H1 (cell line): ENCODE data around the gene KRT3. TPM values are rescaled to one million over a fixed set of nuclear protein-coding genes. Genes with fewer than 3 reads are reported as not detected.

ENCODE experiments used
- CTCF ChIA-PET: fragments of 300-600 bp; sonication (Branson Sonifier 250); formaldehyde crosslinking; loops from one replicate; lab custom pipeline; 2021; ENCODE audit not compliant: partially characterized antibody; lab: Charles Lee
- POLR2A ChIA-PET: fragments of 300-600 bp; sonication (Branson Sonifier 250); formaldehyde crosslinking; loops from one replicate; lab custom pipeline; 2021; ENCODE audit warnings: inconsistent platforms; ENCODE audit not compliant: partially characterized antibody; lab: Charles Lee
- DNase-seq, 2 experiments: peaks; one replicate each; pipeline versions ENCODE4 v3.0.0 to v3.0.0-alpha.2; 2010 to 2022; ENCODE audit warnings: low spot score in 2 of 2, low read depth in 1 of 2, mixed read lengths in 1 of 2
- FAIRE-seq: peaks from 2 replicates; lab custom pipeline; 2011; peaks lifted over from hg19 to GRCh38; lab: Jason Lieb, UNC
- H2AFZ ChIP-seq: 2 replicates; pipeline ENCODE4 v1.8.1; 2012; ENCODE audit warnings: low read length, inconsistent platforms
- H2AK5ac ChIP-seq: 2 replicates; pipeline ENCODE4 v1.6.1; 2013; ENCODE audit warnings: low read depth, low read length
- H2BK120ac ChIP-seq: replicated peaks from 2 replicates; pipeline ENCODE3; 2013; ENCODE audit warnings: low read depth, low read length, inconsistent platforms
- H2BK12ac ChIP-seq: 2 replicates; pipeline ENCODE4 v1.6.1; 2013; ENCODE audit warnings: low read depth, low read length
- H2BK15ac ChIP-seq: 2 replicates; pipeline ENCODE4 v1.6.1; 2013; ENCODE audit warnings: low read length
- H2BK20ac ChIP-seq: 2 replicates; pipeline ENCODE4 v1.6.1; 2013; ENCODE audit warnings: low read length
- H2BK5ac ChIP-seq: 2 replicates; pipeline ENCODE4 v1.6.1; 2013; ENCODE audit warnings: low read depth, low read length
- H3K14ac ChIP-seq: 2 replicates; pipeline ENCODE4 v1.6.1; 2013; ENCODE audit warnings: inconsistent platforms; ENCODE audit not compliant: insufficient read length
- H3K18ac ChIP-seq: 2 replicates; pipeline ENCODE4 v1.6.1; 2013; ENCODE audit warnings: low read length; ENCODE audit errors: extremely low read depth
- H3K23ac ChIP-seq: 2 replicates; pipeline ENCODE4 v1.6.1; 2013; ENCODE audit warnings: inconsistent platforms; ENCODE audit not compliant: insufficient read length
- H3K23me2 ChIP-seq: 2 replicates; pipeline ENCODE4 v1.6.1; 2013; ENCODE audit warnings: low read depth, low read length
- H3K27ac ChIP-seq: 2 replicates; pipeline ENCODE4 v1.6.1; 2011; ENCODE audit warnings: low read depth, low read length, inconsistent platforms
- H3K27me3 ChIP-seq, 4 experiments: replicated peaks in 1 of 4; 1 replicate in 1 of 4; 2 replicates in 3 of 4; pipeline versions ENCODE4 v1.6.1 to v1.8.1; 2011 to 2013; ENCODE audit warnings: low read length in 3 of 4, mild to moderate bottlenecking in 3 of 4, inconsistent platforms in 2 of 4, mixed read lengths in 2 of 4, moderate library complexity in 1 of 4; ENCODE audit not compliant: control insufficient read depth in 3 of 4, insufficient read depth in 3 of 4; ENCODE audit errors: extremely low read depth in 1 of 4
- H3K36me3 ChIP-seq, 4 experiments: 2 replicates each; pipeline versions ENCODE4 v1.6.1 to v1.8.1; 2011 to 2013; ENCODE audit warnings: mild to moderate bottlenecking in 4 of 4, low read length in 3 of 4, moderate library complexity in 2 of 4, control low read depth in 1 of 4, inconsistent platforms in 1 of 4; ENCODE audit not compliant: insufficient read depth in 4 of 4, control insufficient read depth in 2 of 4
- H3K4ac ChIP-seq: replicated peaks from 2 replicates; pipeline ENCODE3; 2013; ENCODE audit warnings: low read length, low read depth, mixed read lengths, inconsistent platforms; ENCODE audit not compliant: insufficient read length
- H3K4me1 ChIP-seq, 4 experiments: replicated peaks in 1 of 4; 1 replicate in 1 of 4; 2 replicates in 3 of 4; pipeline versions ENCODE4 v1.6.1 to v1.8.1; 2011 to 2013; ENCODE audit warnings: low read length in 3 of 4, inconsistent platforms in 2 of 4, mixed read lengths in 1 of 4; ENCODE audit not compliant: insufficient read depth in 4 of 4, control insufficient read depth in 3 of 4
- H3K4me2 ChIP-seq, 2 experiments: 2 replicates each; pipeline versions ENCODE4 v1.6.1 to v1.8.1; 2011 to 2013; ENCODE audit warnings: low read depth in 2 of 2, low read length in 2 of 2, control low read depth in 1 of 2, inconsistent platforms in 1 of 2, mild to moderate bottlenecking in 1 of 2; ENCODE audit not compliant: insufficient read depth in 1 of 2
- H3K4me3 ChIP-seq, 4 experiments: fragments of 200-600, 300-600 bp in 1 of 4; sonication (generic), shearing (Covaris generic), sonication (Bioruptor Twin) in 1 of 4; 2 replicates each; pipeline versions ENCODE4 v1.5.1 to v1.8.1; 2011 to 2016; ENCODE audit warnings: low read length in 4 of 4, low read depth in 3 of 4, control low read depth in 2 of 4, inconsistent platforms in 2 of 4, mild to moderate bottlenecking in 2 of 4, mixed read lengths in 1 of 4, moderate library complexity in 1 of 4; ENCODE audit not compliant: insufficient read depth in 2 of 4; ENCODE audit errors: extremely low read depth in 1 of 4
- H3K56ac ChIP-seq: replicated peaks from 2 replicates; pipeline ENCODE3; 2013; ENCODE audit warnings: low read depth, mild to moderate bottlenecking, mixed read lengths, low read length, inconsistent platforms; ENCODE audit not compliant: insufficient read length
- H3K79me1 ChIP-seq: 2 replicates; pipeline ENCODE4 v1.6.1; 2013; ENCODE audit warnings: low read depth, low read length, control low read depth
- H3K79me2 ChIP-seq, 2 experiments: 2 replicates each; pipeline versions ENCODE4 v1.6.1 to v1.8.1; 2012 to 2013; ENCODE audit warnings: low read length in 2 of 2, mild to moderate bottlenecking in 2 of 2, inconsistent platforms in 1 of 2; ENCODE audit not compliant: insufficient read depth in 2 of 2, control insufficient read depth in 1 of 2
- H3K9ac ChIP-seq, 4 experiments: replicated peaks in 1 of 4; 1 replicate in 1 of 4; 2 replicates in 3 of 4; pipeline versions ENCODE4 v1.6.1 to v1.8.1; 2011 to 2013; ENCODE audit warnings: low read depth in 3 of 4, low read length in 3 of 4, control low read depth in 2 of 4, mild to moderate bottlenecking in 2 of 4, moderate library complexity in 2 of 4, inconsistent platforms in 1 of 4; ENCODE audit errors: extremely low read depth in 1 of 4
- H3K9me3 ChIP-seq, 2 experiments: 2 replicates each; pipeline versions ENCODE4 v1.6.1 to v1.8.1; 2012 to 2013; ENCODE audit warnings: mild to moderate bottlenecking in 2 of 2, moderate library complexity in 2 of 2, control low read depth in 1 of 2, inconsistent platforms in 1 of 2, low read depth in 1 of 2, low read length in 1 of 2, mixed read lengths in 1 of 2; ENCODE audit not compliant: insufficient read depth in 2 of 2
- H4K20me1 ChIP-seq, 2 experiments: replicated peaks in 1 of 2; 2 replicates each; pipeline versions ENCODE3 to v1.8.1; 2011 to 2013; ENCODE audit warnings: inconsistent platforms in 2 of 2, low read length in 2 of 2, mild to moderate bottlenecking in 1 of 2; ENCODE audit not compliant: insufficient read depth in 2 of 2, control insufficient read depth in 1 of 2
- H4K5ac ChIP-seq: 2 replicates; pipeline ENCODE4 v1.6.1; 2013; ENCODE audit warnings: low read length, low read depth, mixed read lengths, inconsistent platforms; ENCODE audit not compliant: insufficient read length
- H4K8ac ChIP-seq: 2 replicates; pipeline ENCODE4 v1.8.0; 2013; ENCODE audit warnings: mild to moderate bottlenecking, moderate library complexity, low read length, inconsistent platforms; ENCODE audit not compliant: insufficient read depth; ENCODE audit errors: extremely low read depth
- H4K91ac ChIP-seq: replicated peaks from 2 replicates; pipeline ENCODE3; 2013; ENCODE audit warnings: low read length, mixed read lengths, inconsistent platforms; ENCODE audit not compliant: insufficient read length
- SAP30 ChIP-seq: fragments of 300-600 bp; sonication (generic); IDR thresholded peaks from 2 replicates; pipeline ENCODE4 v1.7.1; 2012; ENCODE audit warnings: low read length, moderate library complexity, mild to moderate bottlenecking, inconsistent platforms; ENCODE audit not compliant: insufficient read depth, insufficient replicate concordance
- SIN3A ChIP-seq, 2 experiments: IDR thresholded peaks in 1 of 2; conservative IDR thresholded peaks in 1 of 2; 2 replicates each; pipeline ENCODE4 v1.6.1; 2011 to 2012; ENCODE audit warnings: low read length in 2 of 2, improper control_type of control experiment in 1 of 2, low read depth in 1 of 2, mild to moderate bottlenecking in 1 of 2
- WGBS, 2 experiments: shearing (Covaris generic) in 1 of 2; methylation state at CpG; one replicate each; pipeline versions ENCODE4 v1.1.6 to v1.1.7; 2013 to 2015; ENCODE audit warnings: low lambda C conversion rate in 2 of 2, mixed read lengths in 2 of 2, inconsistent platforms in 1 of 2, low coverage in 1 of 2, missing lambda C conversion rate in 1 of 2; ENCODE audit not compliant: insufficient replicate concordance in 2 of 2, insufficient coverage in 1 of 2, insufficient read length in 1 of 2; ENCODE audit errors: extremely low coverage in 1 of 2, missing lambda C conversion rate in 1 of 2; 5-methylcytosine and 5-hydroxymethylcytosine counted together
- polyA plus RNA-seq, 7 experiments: library from polyadenylated mRNA; depleted of rRNA in 3 of 7; stranded (reverse) in 5 of 7; unstranded in 2 of 7; fragments of >200 nt in 5 of 7; fragments of 200-250 nt in 2 of 7; gene quantifications; 1 replicate in 5 of 7; 2 replicates in 1 of 7; 4 replicates in 1 of 7; pipeline versions ENCODE4 v1.2.1 to v1.2.3, GENCODE V29; 2011 to 2013; ENCODE audit warnings: missing spikeins in 2 of 7, mixed read lengths in 2 of 7
- total RNA-seq: library from RNA; stranded (reverse); fragmentation: NEBNext Ultra II Directional; extraction: Animal tissue kit (Norgen Biotek cat#: 25700); gene quantifications from 2 replicates; pipeline ENCODE4 v1.2.1, GENCODE V29; 2021

The KRT3 gene
- total and polyA plus RNA-seq, 2 of the 8 experiments (the other 6 are each of a cell fraction or from before 2014, with no cell fraction given): not detected

DNA sequence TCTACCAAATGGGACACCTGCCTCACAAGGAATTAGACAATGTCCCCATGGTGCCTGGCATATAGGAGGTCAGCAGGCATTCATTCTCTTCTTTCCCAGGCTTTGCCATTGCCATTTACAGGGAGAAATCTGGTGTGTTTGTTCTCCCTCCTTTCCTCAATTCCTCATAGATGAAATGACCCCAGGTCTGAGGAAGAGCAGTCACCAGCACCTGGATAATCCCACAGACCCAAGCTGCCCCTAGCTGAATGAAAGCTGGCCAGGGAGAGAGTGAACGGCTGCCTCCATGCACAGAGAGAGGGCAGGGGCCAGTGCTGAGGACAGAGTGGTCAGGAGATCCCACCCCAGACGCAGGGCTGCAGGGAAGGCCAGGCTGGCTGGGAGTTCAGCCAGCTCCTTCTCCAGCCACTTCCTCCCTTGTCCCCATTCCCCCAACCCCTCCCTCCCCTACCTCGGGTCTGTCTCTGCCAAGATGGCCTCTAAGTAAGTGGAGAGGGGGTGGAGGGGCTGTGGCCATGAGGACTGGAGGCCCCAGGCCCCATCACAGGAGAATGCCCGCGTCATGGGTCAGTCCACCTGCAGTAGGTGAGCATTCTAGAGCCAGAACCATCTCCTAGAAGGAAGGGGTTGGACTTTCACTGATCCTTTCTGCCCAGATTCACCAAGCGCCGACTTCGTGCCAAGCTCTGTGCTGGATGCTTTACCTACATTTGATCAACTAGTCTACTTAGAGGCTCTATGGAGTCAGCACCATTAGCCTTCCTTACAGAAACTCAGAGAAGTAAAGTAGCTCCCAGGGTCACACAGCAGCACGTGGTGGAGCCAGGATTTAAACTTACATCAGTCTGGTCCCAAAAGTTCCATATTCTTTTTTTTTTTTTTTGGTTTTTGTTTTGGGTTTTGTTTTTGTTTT, 20.0 kb upstream of the KRT3 start:
- H2AFZ ChIP-seq: no peak overlapping the region
- 80% methylated on average over 9 of the region's 9 CpGs; no CpG with 5 or more reads in 1 of the 2 experiments for WGBS, 2 experiments
- H3K79me1 ChIP-seq: no peaks in the 10 kb centered on the region
- H3K18ac ChIP-seq: no peak overlapping the region
- no peak overlapping the region for H3K4me3 ChIP-seq
- FAIRE-seq: no peak
- no peaks in the 10 kb centered on the region for H3K27me3 ChIP-seq
- H2BK5ac ChIP-seq: no peak overlapping the region
- no peak overlapping the region for H2BK12ac ChIP-seq
- H4K20me1 ChIP-seq: no peaks in the 10 kb centered on the region
- CTCF ChIA-PET: interaction anchor here (1.6 kb wide), 1 partner anchor 8 kb away, joined by 6 read pairs; no protein-coding TSS in a partner anchor
- no peaks in the 10 kb centered on the region for H3K23me2 ChIP-seq
- no peaks in the 10 kb centered on the region for H3K4me1 ChIP-seq
- no peak overlapping the region for H2BK20ac ChIP-seq
- H2BK120ac ChIP-seq: no peak overlapping the region
- DNase-seq: no peak
- no peak overlapping the region for H3K4me2 ChIP-seq
- no peak overlapping the region for H3K14ac ChIP-seq
- H3K9ac ChIP-seq: no peak overlapping the region
- no peak overlapping the region for H3K4ac ChIP-seq
- H2BK15ac ChIP-seq: no peak overlapping the region
- no peak overlapping the region for H4K91ac ChIP-seq
- H3K36me3 ChIP-seq: no peaks in the 10 kb centered on the region
- no peak overlapping the region for H3K23ac ChIP-seq
- H3K79me2 ChIP-seq: no peaks in the 10 kb centered on the region
- no peaks in the 10 kb centered on the region for H3K9me3 ChIP-seq
- H4K8ac ChIP-seq: no peak overlapping the region; the same call in 1 of the 2 replicates
- peak overlapping the region; percentile 4 for H3K56ac ChIP-seq
- POLR2A ChIA-PET: no interaction called here
- no peak overlapping the region for H3K27ac ChIP-seq
- H4K5ac ChIP-seq: no peak overlapping the region
- no peak overlapping the region for H2AK5ac ChIP-seq
- TF ChIP-seq SIN3A (conservative IDR thresholded peaks at IDR 0.05 in 1 of 2, IDR thresholded peaks at IDR 0.05 in 1 of 2; ENCODE audit: low read depth in 1 of 2, low read length in 2 of 2) (no peak), SAP30 (no peak)
